Measurements from ENCODE around the gene CD93.

GRCh38 chr20:23103284-23104018 lies 17.3 kb upstream of the CD93 start:
- TF ChIP-seq CTCF (IDR thresholded peaks at IDR 0.05) (no peak), POLR2A (IDR thresholded peaks at IDR 0.05) (no peak)
